Measurements from ENCODE around the gene SEZ6L.

DNA sequence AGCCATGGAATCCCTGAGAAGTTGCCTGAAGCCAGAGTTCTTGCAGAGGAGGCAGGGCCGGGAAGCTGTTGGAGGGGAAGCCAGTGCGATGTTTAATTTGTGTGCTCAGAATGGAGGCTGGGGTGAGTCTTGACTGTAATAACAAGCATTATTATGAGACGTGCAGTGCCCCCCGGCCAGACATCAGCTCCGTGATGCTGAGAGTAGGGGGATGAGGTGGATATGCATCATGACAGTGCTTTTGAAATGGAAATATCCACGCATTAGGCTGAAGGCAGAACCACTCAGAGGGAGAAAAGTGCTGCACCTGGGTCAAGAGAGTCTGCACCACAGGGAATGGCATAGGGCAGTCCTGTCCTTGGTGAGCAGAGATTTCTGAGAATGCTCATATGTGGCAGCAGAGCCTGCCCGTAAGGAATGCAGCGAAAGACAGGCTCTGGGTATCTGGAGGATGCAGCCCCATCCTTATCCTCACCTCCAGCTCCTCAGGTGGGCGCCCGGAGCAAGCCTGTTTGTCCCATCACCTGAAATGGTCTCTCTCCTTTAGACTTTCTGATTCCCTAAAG is 37.6 kb upstream of the SEZ6L start:
- TF ChIP-seq, protein P1, sequence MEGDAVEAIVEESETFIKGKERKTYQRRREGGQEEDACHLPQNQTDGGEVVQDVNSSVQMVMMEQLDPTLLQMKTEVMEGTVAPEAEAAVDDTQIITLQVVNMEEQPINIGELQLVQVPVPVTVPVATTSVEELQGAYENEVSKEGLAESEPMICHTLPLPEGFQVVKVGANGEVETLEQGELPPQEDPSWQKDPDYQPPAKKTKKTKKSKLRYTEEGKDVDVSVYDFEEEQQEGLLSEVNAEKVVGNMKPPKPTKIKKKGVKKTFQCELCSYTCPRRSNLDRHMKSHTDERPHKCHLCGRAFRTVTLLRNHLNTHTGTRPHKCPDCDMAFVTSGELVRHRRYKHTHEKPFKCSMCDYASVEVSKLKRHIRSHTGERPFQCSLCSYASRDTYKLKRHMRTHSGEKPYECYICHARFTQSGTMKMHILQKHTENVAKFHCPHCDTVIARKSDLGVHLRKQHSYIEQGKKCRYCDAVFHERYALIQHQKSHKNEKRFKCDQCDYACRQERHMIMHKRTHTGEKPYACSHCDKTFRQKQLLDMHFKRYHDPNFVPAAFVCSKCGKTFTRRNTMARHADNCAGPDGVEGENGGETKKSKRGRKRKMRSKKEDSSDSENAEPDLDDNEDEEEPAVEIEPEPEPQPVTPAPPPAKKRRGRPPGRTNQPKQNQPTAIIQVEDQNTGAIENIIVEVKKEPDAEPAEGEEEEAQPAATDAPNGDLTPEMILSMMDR (IDR thresholded peaks at IDR 0.05; ENCODE audit: low read length), result no peak
- TF ChIP-seq EZH2 (IDR thresholded peaks at IDR 0.05; ENCODE audit: borderline replicate concordance, low read length), result no peak
